ENCODE measurements around the gene YTHDC2.
A peak's percentile ranks its signal among the peaks of the same experiment; 100 is the strongest.

YTHDC2 gene

GRCh38 chr5:113520899-113521298 is 7.4 kb downstream of the YTHDC2 start:
- no peak for DNase-seq

- DNase-seq = no peak
Observed at GRCh38 chr5:113523168-113523567, 9.7 kb downstream of the YTHDC2 start.

GRCh38 chr5:113524927-113525326 is 11.4 kb downstream of the YTHDC2 start:
- peak; percentile 62 to 89 (median 83) for DNase-seq

- DNase-seq = no peak
Observed at GRCh38 chr5:113526421-113526820, 12.9 kb downstream of the YTHDC2 start.

GRCh38 chr5:113527746-113528145 is 14.3 kb downstream of the YTHDC2 start:
- no peak for DNase-seq

GRCh38 chr5:113531481-113532159 is 18.1 kb downstream of the YTHDC2 start:
- no peak for DNase-seq

GRCh38 chr5:113538313-113538712 is 24.8 kb downstream of the YTHDC2 start:
- no peak for DNase-seq

GRCh38 chr5:113546703-113547183 is 33.2 kb downstream of the YTHDC2 start:
- no peak for DNase-seq

GRCh38 chr5:113548396-113548795 is 34.9 kb downstream of the YTHDC2 start:
- no peak for DNase-seq

DNA sequence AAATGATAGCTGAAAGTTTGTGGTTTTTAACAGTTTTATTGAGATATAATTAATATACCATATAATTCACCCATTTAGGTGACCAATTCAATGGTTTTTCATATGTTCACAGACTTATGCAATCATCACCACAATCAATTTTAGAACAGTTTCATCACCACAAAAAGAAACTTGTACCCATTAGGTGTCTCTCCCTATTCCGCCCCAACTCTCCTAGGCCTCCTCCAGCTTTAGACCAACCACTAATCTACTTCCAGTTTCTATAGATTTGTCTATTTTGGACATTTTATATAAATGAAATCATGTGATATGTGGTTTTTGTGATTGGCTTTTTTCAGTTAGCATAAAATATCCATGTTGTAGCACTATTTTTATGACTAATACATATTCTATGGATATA is 38.6 kb downstream of the YTHDC2 start:
- DNase-seq = no peak

- DNase-seq = no peak
Observed at GRCh38 chr5:113552620-113553019, 39.1 kb downstream of the YTHDC2 start.

DNA sequence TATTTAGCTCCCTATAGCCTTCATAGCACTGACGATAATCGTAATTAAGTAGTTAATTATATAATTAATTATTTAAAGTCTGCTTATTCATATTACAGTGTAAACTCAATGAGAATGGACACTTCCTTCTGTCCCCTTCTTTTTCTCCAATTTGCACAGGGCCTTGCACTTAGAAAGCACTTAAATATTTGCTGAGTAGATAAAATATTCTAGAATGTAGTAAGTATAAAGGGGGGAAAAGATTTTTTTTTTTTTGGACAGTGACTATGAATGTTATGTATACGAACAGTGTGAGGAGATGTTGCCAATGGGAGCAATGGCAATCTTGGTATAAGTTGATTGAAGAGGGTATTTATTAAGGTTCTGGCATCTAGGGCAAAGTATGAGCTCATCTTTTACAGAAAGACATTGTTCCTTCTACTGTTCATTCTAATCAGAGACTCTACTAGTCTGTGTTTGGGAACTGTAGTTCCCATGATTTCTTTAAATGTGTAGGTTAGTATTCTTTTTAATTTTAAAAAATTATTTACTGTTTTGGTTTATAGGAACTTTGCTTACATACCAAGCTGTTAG is 49.4 kb downstream of the YTHDC2 start:
- DNase-seq = no peak

DNA sequence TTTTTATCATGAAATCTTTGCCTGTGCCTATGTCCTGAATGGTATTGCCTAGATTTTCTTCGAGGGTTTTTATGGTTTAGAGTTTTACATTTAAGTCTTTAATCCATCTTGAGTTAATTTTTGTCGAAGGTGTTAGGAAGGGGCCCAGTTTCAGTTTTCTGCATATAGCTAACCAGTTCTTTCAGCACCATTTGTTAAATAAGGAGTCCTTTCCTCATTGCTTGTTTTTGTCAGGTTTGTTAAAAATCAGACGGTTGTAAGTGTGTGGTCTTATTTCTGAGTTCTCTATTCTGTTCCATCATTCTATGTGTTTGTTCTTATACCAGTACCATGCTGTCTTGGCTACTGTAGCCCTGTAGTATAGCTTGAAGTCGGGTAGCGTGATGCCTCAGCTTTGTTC is 55.9 kb downstream of the YTHDC2 start:
- no peak for DNase-seq

DNA sequence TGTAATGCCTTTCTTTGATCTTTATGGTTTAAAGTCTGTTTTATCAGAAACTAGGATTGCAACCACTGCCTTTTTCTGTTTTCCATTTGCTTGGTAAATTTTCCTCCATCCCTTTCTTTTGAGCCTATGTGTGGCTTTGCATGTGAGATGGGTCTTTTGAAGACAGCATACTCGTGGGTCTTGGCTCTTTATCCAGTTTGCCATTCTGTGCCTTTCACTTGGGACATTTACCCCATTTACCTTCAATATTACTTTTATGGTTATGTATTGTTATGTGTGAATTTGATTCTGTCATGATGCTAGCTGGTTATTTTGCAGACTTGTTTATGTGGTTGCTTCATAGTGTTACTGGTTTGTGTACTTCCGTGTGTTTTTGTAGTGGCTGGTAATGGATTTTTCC is 59.2 kb downstream of the YTHDC2 start:
- no peak for DNase-seq

DNA sequence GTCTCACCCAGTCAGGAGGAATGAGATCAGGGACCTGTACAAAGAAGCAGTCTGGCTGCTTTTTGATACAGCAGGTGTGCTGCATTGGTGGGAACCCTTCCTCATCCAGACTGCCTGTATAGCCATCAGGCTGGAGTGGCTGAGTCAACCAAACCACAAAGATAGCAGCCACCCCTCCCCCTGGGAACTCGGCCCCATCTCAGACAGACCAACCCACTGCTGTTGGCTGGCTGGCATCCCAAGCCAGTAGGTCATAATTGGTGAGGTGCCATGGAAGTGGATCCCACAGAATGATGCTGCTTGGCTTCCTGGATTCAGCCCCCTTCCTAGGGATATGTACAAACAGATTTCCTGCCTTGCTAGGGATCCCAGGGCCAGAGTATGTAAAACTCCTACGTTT is 60.9 kb downstream of the YTHDC2 start:
- DNase-seq = no peak

DNA sequence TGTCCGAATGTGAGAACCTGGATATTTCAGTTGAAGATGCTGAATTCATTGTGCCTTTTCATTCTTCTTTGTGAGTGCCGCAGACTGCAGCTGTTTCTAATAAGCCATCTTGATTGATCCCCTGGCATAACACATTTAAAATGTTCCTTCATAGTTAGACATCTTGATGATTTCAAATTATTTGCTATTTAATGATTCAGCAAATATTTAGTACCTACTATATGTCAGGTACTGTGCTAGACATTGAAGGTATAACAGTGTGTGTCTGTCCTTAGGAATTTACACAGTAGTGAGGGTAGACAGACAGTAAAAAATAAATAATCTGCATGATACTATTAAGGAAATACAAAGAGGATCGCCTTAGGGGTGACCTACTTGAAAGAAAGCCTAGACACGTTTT is 61.6 kb downstream of the YTHDC2 start:
- no peak for DNase-seq

- no peak for DNase-seq
Observed at GRCh38 chr5:113578091-113578490, 64.6 kb downstream of the YTHDC2 start.

- no peak for DNase-seq
Observed at GRCh38 chr5:113581388-113581787, 67.9 kb downstream of the YTHDC2 start.

GRCh38 chr5:113598150-113598549 is 84.7 kb downstream of the YTHDC2 start:
- DNase-seq = no peak

DNA sequence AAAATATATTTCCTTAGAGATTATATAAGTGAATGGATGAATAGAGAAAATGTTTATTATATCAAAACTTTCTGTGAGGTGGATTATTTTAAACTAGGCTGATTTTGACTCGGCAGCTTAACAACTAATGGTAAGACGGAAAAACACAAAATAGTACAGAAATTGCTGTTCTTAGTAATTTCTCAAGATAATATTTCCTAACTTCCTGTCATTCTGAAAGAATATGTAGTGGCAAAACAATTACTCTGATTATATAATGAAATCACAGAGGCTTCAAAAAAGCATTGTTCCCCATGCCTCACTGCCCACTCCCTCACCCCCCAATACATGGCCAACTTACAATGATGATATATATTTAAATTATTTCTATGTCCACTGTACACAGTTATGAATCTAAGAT is 85.4 kb downstream of the YTHDC2 start:
- peak in 2 of 3 donors; percentile 30 to 39 for DNase-seq

DNA sequence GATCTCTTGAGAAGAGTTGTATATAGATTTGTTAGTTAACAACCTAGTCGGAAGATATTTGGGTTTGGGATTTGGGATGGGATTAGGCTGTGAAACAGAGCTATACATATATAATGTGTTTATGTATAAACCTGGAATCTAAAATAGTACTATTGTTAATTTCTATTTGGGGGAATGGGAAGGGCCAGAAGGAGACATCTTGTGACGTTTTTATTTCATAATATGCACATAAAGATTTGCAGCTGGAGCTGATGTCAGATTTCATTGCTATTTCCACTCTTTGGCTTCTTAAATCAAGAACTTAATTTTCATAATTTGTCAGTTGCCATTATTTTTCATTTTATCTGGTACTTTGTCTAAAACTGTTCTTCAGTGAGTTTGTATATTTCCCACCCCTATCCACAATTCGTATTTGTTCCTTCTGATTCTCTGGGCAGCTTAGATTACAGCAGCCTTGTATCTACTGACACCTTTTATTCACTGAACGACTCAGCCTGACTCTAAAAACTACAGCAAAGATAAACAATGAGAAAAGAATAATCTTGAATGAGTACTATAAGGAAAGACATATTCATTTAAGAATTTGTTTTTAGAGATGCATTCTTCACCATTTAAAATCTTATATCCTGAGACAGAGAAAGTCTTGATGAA is 86.9 kb downstream of the YTHDC2 start:
- DNase-seq = no peak

GRCh38 chr5:113601423-113601822 is 87.9 kb downstream of the YTHDC2 start:
- DNase-seq = no peak

- DNase-seq = peak in 2 of 3 donors; percentile 16 to 19
Observed at GRCh38 chr5:113603246-113603645, 89.8 kb downstream of the YTHDC2 start.
